ENCODE results near the gene ANK2.

GRCh38 chr4:113285501-113285900 lies 236.0 kb downstream of the ANK2 start:
- TF ChIP-seq CTCF (IDR thresholded peaks at IDR 0.05; ENCODE audit: low read depth, low read length) (no peak), MAX (IDR thresholded peaks at IDR 0.05; ENCODE audit: low read depth, low read length) (no peak)
